ENCODE measurements around the gene PRPF4.

Gene PRPF4

GRCh38 chr9:113267911-113268566 is 7.4 kb upstream of the PRPF4 start:
- no peak for DNase-seq (ENCODE audit: low read depth)
- H3K4me3 ChIP-seq (ENCODE audit: low read depth, low read length): no peak overlapping the region
- TF ChIP-seq CTCF (IDR thresholded peaks at IDR 0.05; ENCODE audit: low read depth, low read length, missing control alignments): no peak

DNA sequence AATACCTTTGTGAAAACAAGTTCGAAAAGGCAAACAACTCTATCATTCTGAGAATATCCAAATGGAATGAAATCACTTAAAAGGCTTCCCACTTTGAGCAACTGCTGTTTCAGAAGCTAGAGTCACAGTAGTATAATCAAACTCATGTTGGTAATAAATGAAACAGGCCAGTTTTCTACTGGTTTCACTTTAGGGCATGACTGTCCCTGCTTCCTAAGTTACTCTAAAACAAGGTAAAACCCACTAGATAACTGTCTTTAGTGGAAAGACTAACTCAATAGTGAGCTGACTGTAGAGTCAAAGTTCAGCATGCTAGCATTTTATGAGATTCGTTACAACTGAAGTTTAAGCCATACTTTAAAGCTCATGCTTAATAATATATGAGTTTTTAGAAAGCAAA is 6.1 kb upstream of the PRPF4 start:
- no peak for DNase-seq (ENCODE audit: low read depth)
- TF ChIP-seq CTCF (IDR thresholded peaks at IDR 0.05; ENCODE audit: low read depth, low read length, missing control alignments): no peak
- no peak overlapping the region for H3K4me3 ChIP-seq (ENCODE audit: low read depth, low read length)

- no peak for DNase-seq (ENCODE audit: low read depth)
- H3K4me3 ChIP-seq (ENCODE audit: low read depth, low read length): no peak overlapping the region
- TF ChIP-seq CTCF (IDR thresholded peaks at IDR 0.05; ENCODE audit: low read depth, low read length, missing control alignments): no peak
Observed at GRCh38 chr9:113269871-113270270, 5.6 kb upstream of the PRPF4 start.

DNA sequence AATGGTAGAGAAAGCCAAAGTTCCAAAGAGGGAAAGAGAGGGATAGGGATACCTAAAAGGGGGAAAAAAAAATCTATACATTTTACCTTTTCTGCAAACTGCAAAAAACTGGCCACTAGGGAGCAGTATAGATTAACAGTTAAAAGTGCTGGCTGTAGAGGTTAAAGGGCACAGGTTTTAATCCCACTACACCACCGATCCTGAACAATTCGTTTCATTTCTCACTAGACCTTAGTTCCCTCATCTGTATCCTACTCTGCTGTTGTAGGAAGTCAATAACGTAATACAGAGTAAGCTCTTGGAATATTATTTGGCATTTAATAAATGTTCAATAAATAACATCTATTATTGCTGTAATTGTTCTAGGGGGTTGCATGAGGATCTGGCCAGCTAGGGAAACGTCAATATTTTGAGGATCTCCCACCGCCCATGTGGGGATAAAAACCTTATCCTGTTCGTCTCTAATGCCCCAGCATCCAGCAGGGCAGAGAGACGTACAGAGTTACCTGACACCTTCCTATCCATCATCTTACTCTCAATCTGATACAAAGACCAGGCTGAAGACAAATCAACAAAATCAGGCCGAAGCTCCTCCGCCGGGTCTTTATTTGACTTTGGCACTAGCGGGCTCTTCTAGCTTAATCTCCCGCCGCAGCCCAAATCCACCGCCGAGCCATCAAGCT is 843 bp upstream of the PRPF4 start:
- peak overlapping the region; percentile 95 for H3K4me3 ChIP-seq (ENCODE audit: low read depth, low read length)
- DNase-seq (ENCODE audit: low read depth): peak; percentile 30

GRCh38 chr9:113278840-113279239 is 3.4 kb downstream of the PRPF4 start:
- no peak overlapping the region for H3K4me3 ChIP-seq (ENCODE audit: low read depth, low read length)
- TF ChIP-seq CTCF (IDR thresholded peaks at IDR 0.05; ENCODE audit: low read depth, low read length, missing control alignments): no peak
- no peak for DNase-seq (ENCODE audit: low read depth)

More for the DNA sequence above, 843 bp upstream of the PRPF4 start:
- peak; percentile 67 for TF ChIP-seq CTCF (IDR thresholded peaks at IDR 0.05; ENCODE audit: low read depth, low read length, missing control alignments)

DNA sequence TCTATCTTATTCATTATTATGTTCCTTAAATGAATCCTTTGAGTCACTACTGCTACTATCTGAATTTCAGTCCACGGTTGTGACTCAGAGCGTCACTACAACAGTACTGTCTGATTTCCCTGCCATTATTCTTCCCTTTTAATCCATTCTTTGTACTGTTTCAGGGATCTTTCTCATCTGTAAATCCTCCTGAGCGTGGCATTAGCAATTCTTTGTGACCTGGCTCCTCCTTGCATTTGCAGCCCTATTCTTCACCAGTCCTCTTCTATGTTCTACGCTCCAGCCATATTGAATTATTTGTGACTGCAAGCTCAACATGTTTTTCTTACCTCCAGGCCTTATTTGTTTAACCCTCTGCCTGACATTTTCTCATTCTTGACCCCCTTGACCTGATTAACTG is 5.9 kb downstream of the PRPF4 start:
- no peak overlapping the region for H3K4me3 ChIP-seq (ENCODE audit: low read depth, low read length)
- DNase-seq (ENCODE audit: low read depth): no peak
- no peak for TF ChIP-seq CTCF (IDR thresholded peaks at IDR 0.05; ENCODE audit: low read depth, low read length, missing control alignments)

GRCh38 chr9:113289091-113289490 is 13.6 kb downstream of the PRPF4 start:
- DNase-seq (ENCODE audit: low read depth): no peak
- TF ChIP-seq CTCF (IDR thresholded peaks at IDR 0.05; ENCODE audit: low read depth, low read length, missing control alignments): no peak
- H3K4me3 ChIP-seq (ENCODE audit: low read depth, low read length): no peak overlapping the region
